Left forelimb (tissue), 1 donor: ENCODE measurements around the gene PPEF2.
"Not testable (repeated sequence)": the region's sequence is repeated elsewhere in the genome, so short reads cannot be mapped to it uniquely, and the experiment has no call there.

Source experiments
- DNase-seq: peaks from one replicate; pipeline ENCODE4 v3.0.0-alpha.2; 2018; ENCODE audit warnings: low spot score

The PPEF2 gene

GRCh38 chr4:75902352-75902751 is at the start of gene PPEF2:
PPEF2 (minus strand) TSS chr4:75902452; CDS start chr4:75896325, 6,127 bp downstream.
- no peak for DNase-seq

- DNase-seq: no peak
Observed at GRCh38 chr4:75950213-75950815, 48.1 kb upstream of the PPEF2 start.

- DNase-seq: no peak
Observed at GRCh38 chr4:75948822-75949444, 46.7 kb upstream of the PPEF2 start.

DNA sequence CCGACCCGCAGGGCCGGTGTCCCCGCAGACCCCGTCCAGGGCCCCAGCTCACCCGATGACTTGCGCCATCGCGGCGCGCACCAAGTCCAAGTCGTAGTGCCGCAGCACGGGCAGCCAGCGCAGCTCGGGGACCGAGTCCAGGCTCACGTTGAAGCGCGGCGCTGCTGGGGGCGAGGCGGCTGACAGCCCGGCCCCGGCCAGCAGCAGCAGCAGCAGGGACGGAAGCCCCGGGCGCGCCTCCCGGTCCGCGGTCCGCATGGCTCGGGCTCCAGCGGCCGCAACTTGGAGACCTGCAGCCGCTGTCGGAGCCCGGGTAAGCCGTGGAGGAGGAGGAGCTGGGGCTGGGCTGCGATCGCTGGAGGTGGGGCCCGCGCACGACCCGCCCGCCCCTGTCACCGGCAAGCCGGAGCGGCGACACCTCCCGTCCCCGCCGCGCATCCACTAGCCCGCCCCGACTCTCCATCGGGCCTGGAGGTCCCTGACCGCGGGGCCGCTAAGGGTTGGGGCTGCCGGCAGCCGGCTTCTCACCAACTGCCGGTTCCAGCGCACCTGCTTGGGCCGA is 38.5 kb upstream of the PPEF2 start, which contains the start of gene NAAA:
TSS of gene NAAA (minus strand) at position 322 of the 562 bp plus-strand sequence. CDS start at position 258, 64 bp downstream.
- peak; percentile 82 for DNase-seq

GRCh38 chr4:75939890-75940691 is 37.8 kb upstream of the PPEF2 start:
- peak; percentile 77 for DNase-seq

DNA sequence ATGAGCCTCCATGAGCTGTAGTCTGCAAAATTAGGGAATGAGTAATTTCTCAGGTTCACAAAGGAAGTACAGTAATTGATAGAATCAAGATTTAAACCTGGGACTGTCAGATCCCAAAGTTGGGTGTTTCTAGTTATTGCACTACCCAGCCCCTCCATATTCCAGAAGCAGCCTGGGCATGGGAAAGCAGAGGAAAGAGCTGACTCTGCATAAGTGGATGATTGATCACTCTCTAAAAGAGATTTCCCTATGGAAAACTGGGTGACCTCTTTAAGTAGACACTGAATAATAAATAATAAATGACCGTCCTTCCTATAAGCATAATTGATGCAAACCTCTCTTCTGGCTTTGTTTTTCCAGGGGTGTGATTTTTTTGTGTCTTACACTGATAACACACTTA is 33.4 kb upstream of the PPEF2 start:
- no peak for DNase-seq

- no peak for DNase-seq
Observed at GRCh38 chr4:75930152-75930551, 27.9 kb upstream of the PPEF2 start.

- DNase-seq: not testable (repeated sequence)
Observed at GRCh38 chr4:75924916-75925315, 22.7 kb upstream of the PPEF2 start.

GRCh38 chr4:75924309-75924827 is 22.1 kb upstream of the PPEF2 start:
- DNase-seq: no peak

DNA sequence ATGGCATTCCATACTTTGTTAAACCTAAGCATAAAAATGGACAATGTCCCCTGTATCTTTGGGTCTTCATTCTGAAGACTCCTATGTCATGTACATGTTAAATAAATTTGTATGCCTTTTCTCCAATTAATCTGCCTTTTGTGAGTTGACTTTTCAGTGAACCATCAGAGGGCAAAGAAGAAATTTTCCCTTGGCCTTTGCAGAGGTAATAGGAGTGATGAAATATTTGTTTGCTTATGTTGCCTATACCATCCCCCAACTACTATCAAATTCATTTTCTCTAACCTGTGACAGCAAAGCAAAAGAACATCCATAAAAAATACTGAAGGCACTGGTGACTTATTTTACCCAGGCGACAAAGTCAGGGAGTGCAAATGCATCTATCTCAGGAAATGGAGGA is 20.3 kb upstream of the PPEF2 start:
- no peak for DNase-seq

GRCh38 chr4:75921910-75922309 is 19.7 kb upstream of the PPEF2 start:
- DNase-seq: no peak

DNA sequence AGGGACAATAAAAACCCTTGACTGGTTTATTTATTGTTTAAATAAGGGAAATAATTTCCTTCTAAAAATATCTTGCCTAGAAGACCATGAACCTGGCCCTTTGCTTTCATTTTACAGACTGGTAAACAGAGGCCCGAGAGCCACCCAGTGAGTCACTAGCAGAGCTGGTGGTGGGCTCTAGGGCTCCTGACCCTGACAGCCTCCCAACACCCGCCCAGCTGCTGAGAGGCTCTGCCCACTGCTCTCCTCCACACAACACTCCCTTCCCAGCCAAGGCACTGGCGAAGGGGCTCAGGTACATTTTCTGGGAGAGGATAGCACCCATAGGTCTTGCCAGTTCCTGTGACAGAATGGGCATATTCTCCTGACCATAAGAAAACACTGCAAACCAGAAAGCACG is 18.1 kb upstream of the PPEF2 start:
- no peak for DNase-seq

DNA sequence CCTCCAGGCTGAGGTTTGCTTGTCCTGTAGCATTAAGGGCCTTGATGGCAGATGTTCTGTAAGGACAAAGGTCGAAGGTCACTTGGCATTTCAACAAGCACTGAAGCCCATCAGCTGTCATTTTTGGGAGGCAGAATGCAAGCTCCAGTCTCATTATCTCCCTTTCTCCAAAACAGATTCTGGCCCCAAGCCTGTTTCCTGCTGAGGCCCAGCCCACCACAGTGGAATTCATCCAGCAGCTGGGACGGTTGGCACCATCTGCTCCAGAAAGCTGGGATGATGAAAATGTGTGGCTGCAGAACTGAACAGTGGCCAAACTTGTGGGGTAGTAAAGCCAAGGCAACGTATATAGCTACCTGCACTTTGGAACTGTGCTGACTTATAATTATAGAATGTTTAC is 17.7 kb upstream of the PPEF2 start:
- DNase-seq: no peak

- no peak for DNase-seq
Observed at GRCh38 chr4:75916091-75916661, 13.9 kb upstream of the PPEF2 start.

DNA sequence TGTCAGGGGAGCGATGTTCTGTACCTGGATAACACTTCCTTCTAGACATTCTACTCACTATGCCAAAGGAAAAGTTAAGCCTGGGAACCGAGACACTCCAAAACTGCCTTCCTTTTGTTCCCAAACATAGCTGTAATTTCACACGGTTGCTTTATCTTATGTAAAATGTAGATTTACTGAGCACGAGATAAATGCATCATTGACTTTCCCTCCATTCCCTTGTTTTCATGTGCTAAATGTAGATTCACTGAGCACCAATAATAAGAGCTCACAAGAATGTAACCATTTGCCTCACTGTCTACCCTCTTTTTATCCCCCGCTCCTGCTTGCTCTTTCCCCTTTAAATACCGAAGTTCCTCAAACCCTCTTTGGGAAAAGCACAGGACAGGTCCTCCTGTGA is 10.7 kb upstream of the PPEF2 start:
- DNase-seq: no peak

DNA sequence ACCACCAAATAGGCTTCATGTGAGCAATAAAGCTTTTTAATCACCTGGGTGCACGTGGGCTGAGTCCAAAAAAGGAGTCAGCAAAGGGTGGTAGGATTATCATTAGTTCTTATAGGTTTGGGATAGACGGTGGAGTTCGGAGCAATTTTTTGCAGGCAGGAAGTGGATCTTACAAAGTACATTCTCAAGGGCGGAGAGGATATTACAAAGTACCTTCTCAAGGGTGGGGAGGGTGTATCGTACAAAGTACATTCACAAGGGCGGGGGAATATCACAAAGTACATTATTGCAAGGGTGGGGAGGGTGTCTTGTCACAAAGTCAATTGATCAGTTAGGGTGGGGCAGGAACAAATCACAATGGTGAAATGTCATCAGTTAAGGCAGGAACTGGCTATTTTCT is 8.6 kb upstream of the PPEF2 start:
- not testable (repeated sequence) for DNase-seq

- no peak for DNase-seq
Observed at GRCh38 chr4:75909405-75909804, 7.2 kb upstream of the PPEF2 start.

DNA sequence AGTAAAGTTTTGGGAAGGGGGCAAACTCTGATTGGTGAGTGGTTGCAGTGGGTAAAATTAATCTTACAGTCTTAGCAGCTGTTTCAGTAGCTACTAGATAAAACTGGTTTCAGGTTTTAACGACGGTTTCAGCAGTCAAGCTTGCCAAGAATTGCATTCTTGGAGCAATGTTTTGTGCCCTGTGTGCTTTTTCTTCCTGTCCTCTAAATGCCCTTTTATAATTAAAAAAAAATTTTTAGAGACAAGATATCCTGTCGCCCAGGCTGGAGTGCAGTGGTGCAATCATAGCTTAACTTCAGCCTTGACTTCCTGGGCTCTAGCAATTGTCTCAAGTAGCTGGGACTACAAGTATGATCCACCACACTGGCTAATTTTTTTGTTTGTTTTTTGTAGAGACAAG is 6.3 kb upstream of the PPEF2 start:
- DNase-seq: no peak

GRCh38 chr4:75907966-75908365 is 5.7 kb upstream of the PPEF2 start:
- no peak for DNase-seq

GRCh38 chr4:75904076-75904475 is 1.8 kb upstream of the PPEF2 start:
- DNase-seq: no peak

GRCh38 chr4:75898536-75898935 is 3.7 kb downstream of the PPEF2 start:
- no peak for DNase-seq

DNA sequence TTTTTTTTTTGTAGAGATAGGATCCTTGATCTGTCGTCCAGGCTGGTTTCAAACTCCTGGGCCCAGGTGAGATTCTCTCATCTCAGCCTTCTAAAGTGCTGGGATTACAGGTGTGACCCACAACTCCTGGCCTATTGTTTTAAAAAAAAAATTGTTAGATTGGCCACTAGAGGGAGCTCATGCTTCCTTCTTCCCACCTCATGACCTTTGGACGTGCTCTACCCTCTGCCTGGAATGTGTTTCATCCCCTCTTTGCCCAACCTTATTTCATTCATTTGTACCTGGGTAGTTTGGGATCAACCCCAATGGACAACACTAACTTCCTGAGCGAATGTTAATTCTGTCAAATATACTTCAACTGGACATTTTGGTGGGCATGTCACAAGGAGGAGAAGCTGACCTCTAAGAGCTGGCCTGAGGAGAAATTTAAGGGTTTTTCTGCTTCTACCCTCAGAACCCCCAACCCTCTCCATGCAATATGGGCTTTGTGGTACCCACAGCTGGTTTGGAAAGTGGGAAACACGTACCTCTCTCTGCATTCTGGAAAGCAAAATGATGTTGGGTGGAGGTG is 6.4 kb downstream of the PPEF2 start:
- no peak for DNase-seq
